Limb (tissue), 2 donors: ENCODE results near the gene CDKAL1.

ENCODE experiments used
- DNase-seq, 2 donors: peaks; one replicate each; pipeline ENCODE4 v3.0.0-alpha.2; 2016; ENCODE audit errors: extremely low spot score in 2 of 2

CDKAL1 gene

GRCh38 chr6:20954315-20954714 is 420.1 kb downstream of the CDKAL1 start:
- no peak for DNase-seq

- DNase-seq: no peak
Measured at GRCh38 chr6:20955131-20955530, 420.9 kb downstream of the CDKAL1 start.

GRCh38 chr6:20955751-20956150 is 421.5 kb downstream of the CDKAL1 start:
- DNase-seq: no peak

GRCh38 chr6:20960067-20960466 is 425.8 kb downstream of the CDKAL1 start:
- no peak for DNase-seq

GRCh38 chr6:20965276-20965675 is 431.0 kb downstream of the CDKAL1 start:
- no peak for DNase-seq

GRCh38 chr6:20965915-20966314 is 431.7 kb downstream of the CDKAL1 start:
- no peak for DNase-seq

GRCh38 chr6:20969551-20969950 is 435.3 kb downstream of the CDKAL1 start:
- no peak for DNase-seq

- DNase-seq: no peak
Measured at GRCh38 chr6:20976391-20976918, 442.2 kb downstream of the CDKAL1 start.

- DNase-seq: peak in 1 of 2 donors; percentile 15
Measured at GRCh38 chr6:20978151-20978614, 443.9 kb downstream of the CDKAL1 start.

- no peak for DNase-seq
Measured at GRCh38 chr6:20979076-20979475, 444.8 kb downstream of the CDKAL1 start.

- DNase-seq: no peak
Measured at GRCh38 chr6:20983961-20984360, 449.7 kb downstream of the CDKAL1 start.

GRCh38 chr6:20985821-20986220 is 451.6 kb downstream of the CDKAL1 start:
- no peak for DNase-seq

GRCh38 chr6:20991910-20992309 is 457.7 kb downstream of the CDKAL1 start:
- no peak for DNase-seq

- DNase-seq: no peak
Measured at GRCh38 chr6:20996099-20996498, 461.8 kb downstream of the CDKAL1 start.

- no peak for DNase-seq
Measured at GRCh38 chr6:20997143-20997769, 463.0 kb downstream of the CDKAL1 start.

GRCh38 chr6:20997770-20998147 is 463.5 kb downstream of the CDKAL1 start:
- no peak for DNase-seq

GRCh38 chr6:20998748-20999448 is 464.6 kb downstream of the CDKAL1 start:
- no peak for DNase-seq

GRCh38 chr6:21000331-21000801 is 466.1 kb downstream of the CDKAL1 start:
- no peak for DNase-seq

GRCh38 chr6:21001736-21002135 is 467.5 kb downstream of the CDKAL1 start:
- DNase-seq: no peak

GRCh38 chr6:21003780-21004541 is 469.7 kb downstream of the CDKAL1 start:
- DNase-seq: peak in 1 of 2 donors; percentile 24

GRCh38 chr6:21005816-21006570 is 471.7 kb downstream of the CDKAL1 start:
- peak in 1 of 2 donors; percentile 39 for DNase-seq
